HG03575 (cell line): Measurements from ENCODE around the gene EDARADD.
"Not testable (repeated sequence)": the region's sequence is repeated elsewhere in the genome, so short reads cannot be mapped to it uniquely, and the experiment has no call there.

Source experiments
- ATAC-seq: cut with Tn5 transposase; IDR thresholded peaks from one replicate; pipeline ENCODE4 v1.9.1; 2021; ENCODE audit not compliant: unreplicated experiment, insufficient number of reproducible peaks, low FRiP score; ENCODE audit errors: extremely low read depth

Gene EDARADD

GRCh38 chr1:236422517-236422876 lies 28.4 kb downstream of the EDARADD start:
- ATAC-seq, result no peak

- peak; percentile 68 for ATAC-seq
These were observed 31.1 kb downstream of the EDARADD start for GRCh38 chr1:236425031-236425663.

GRCh38 chr1:236426215-236426614 lies 32.1 kb downstream of the EDARADD start:
- ATAC-seq, result no peak

GRCh38 chr1:236429715-236430274 lies 35.7 kb downstream of the EDARADD start:
- ATAC-seq, result no peak

GRCh38 chr1:236433819-236434315 lies 39.8 kb downstream of the EDARADD start:
- ATAC-seq, result no peak

GRCh38 chr1:236438614-236439013 lies 44.5 kb downstream of the EDARADD start:
- ATAC-seq, result no peak

GRCh38 chr1:236440373-236440772 lies 46.3 kb downstream of the EDARADD start:
- no peak for ATAC-seq

GRCh38 chr1:236450779-236451178 lies 56.7 kb downstream of the EDARADD start:
- no peak for ATAC-seq

- ATAC-seq, result no peak
These were observed 57.8 kb downstream of the EDARADD start for GRCh38 chr1:236451796-236452373.

GRCh38 chr1:236455243-236455642 lies 61.2 kb downstream of the EDARADD start:
- no peak for ATAC-seq

GRCh38 chr1:236457775-236458174 lies 63.7 kb downstream of the EDARADD start:
- ATAC-seq, result no peak

GRCh38 chr1:236458996-236459395 lies 64.9 kb downstream of the EDARADD start:
- no peak for ATAC-seq

GRCh38 chr1:236460103-236460502 lies 66.0 kb downstream of the EDARADD start:
- ATAC-seq, result no peak

GRCh38 chr1:236464197-236464596 lies 70.1 kb downstream of the EDARADD start:
- not testable (repeated sequence) for ATAC-seq

GRCh38 chr1:236465231-236465958 lies 71.3 kb downstream of the EDARADD start:
- ATAC-seq, result peak; percentile 22

- ATAC-seq, result peak; percentile 51
These were observed 71.8 kb downstream of the EDARADD start for GRCh38 chr1:236465959-236466303.

GRCh38 chr1:236467327-236467641 lies 73.2 kb downstream of the EDARADD start:
- ATAC-seq, result no peak

- no peak for ATAC-seq
These were observed 74.5 kb downstream of the EDARADD start for GRCh38 chr1:236468625-236469024.

- ATAC-seq, result no peak
These were observed 75.4 kb downstream of the EDARADD start for GRCh38 chr1:236469466-236469865.

- no peak for ATAC-seq
These were observed 77.0 kb downstream of the EDARADD start for GRCh38 chr1:236471096-236471495.
